ENCODE results near the gene ZNF765.
"Not testable (repeated sequence)": the region's sequence is repeated elsewhere in the genome, so short reads cannot be mapped to it uniquely, and the experiment has no call there.

The ZNF765 gene

DNA sequence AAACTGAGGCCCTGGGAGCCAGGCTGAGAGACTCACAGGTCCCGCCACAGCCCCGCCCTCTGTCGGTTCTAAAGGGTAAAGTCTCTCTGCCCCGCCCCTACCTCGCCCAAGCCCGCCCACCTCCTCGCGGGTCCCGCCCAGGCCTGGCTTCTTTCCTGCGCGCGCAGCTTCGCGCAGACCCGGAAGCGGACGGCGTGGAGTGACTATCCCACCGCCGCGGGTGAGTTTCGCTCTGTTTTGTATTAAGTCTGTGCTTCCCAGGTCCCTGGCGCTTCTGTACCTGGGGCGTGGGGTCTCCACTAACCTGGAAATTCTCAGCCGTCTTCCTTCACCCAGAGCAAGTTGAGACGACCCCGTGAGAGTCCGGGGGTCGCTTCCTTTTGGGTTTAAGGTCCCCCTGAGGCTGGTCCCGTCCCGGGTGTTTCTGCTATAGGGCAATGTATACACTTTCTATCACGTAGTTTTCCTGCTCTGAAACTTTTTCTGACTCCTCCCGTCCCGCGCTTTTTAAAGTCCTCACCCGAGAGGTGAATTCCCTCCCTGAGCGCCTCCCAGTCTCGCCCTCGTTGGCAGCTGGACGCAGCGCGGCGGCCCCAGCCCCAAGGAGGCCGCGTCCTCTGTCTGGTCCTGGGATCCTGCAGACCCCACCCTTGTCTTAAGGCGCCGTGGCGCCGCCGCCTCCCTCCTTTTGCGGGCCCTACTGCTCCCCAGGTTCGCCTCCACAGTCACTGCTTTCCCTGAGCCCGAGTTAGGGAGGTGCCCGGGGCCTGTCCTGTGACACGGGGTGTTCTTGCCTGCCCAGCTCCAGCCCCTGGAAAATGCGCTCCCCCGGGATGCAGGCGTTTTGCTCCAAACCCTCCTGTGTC, at the start of gene ZNF765:
Gene ZNF765 (plus strand): TSS at position 176 of the 866 bp plus-strand sequence. CDS start 2,867 bp downstream, outside the sequence.
- Histone ChIP-seq H3K36me3 (ENCODE audit: control insufficient read depth, insufficient read depth, low read length) (peaks cover 5% of the 10 kb centered on the region), H3K4me1 (ENCODE audit: control insufficient read depth, insufficient read depth, low read length) (peaks cover 5% of the 10 kb centered on the region), H3K27me3 (ENCODE audit: control insufficient read depth, insufficient read depth, low read length) (no peaks in the 10 kb centered on the region), H3K27ac (ENCODE audit: low read depth, low read length) (peak within 1 kb of the TSS; percentile 81), H3K4me3 (ENCODE audit: low read length) (peak within 1 kb of the TSS; percentile 89), H3K9ac (ENCODE audit: low read length) (peak within 1 kb of the TSS; percentile 70)

- Histone ChIP-seq H3K27me3 (ENCODE audit: control insufficient read depth, insufficient read depth, low read length) (no peaks in the 10 kb centered on the region), H3K9ac (ENCODE audit: low read length) (no peak overlapping the region), H3K36me3 (ENCODE audit: control insufficient read depth, insufficient read depth, low read length) (peaks cover 8% of the 10 kb centered on the region), H3K27ac (ENCODE audit: low read depth, low read length) (no peak overlapping the region), H3K4me3 (ENCODE audit: low read length) (no peak overlapping the region), H3K4me1 (ENCODE audit: control insufficient read depth, insufficient read depth, low read length) (no peaks in the 10 kb centered on the region)
Measured at GRCh38 chr19:53355739-53356138, 39.2 kb upstream of the ZNF765 start.

DNA sequence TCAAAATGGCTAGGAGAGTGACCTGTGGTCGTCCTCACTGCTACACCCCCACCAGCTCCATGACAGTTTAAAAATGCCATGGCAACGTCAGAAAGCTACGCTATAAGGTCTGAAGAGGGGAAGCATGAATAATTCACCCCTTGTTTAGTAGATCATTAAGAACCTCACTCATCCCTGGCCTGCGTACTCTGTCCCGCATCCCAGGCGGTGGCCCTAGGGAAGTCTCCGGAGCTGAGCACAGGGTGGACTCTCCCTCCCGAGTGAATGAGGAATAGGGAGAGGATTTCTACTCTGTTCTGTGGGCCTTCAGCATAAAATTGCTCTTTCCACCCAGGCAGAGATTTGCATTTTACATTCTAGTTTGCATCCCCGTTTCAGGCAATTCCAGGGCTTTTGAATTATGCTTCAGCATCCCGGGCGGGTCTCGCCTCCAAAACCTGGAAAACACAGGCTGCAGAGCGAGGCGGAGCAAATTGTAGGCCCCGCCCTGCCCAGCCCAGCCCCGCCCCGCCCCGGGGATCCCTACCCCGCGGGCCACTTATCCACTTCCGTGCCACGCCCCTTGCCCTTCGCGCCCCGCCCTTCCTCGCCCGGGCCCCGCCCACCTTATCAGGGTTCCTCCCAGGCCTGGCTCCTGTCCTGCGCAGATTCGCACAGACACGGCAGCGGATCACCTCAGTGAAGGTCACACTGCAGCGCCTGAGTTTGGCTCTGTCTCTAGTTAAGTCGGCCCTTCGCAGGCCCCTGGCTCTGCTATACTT, 36.9 kb upstream of the ZNF765 start:
- Histone ChIP-seq H3K9ac (ENCODE audit: low read length) (no peak overlapping the region), H3K4me1 (ENCODE audit: control insufficient read depth, insufficient read depth, low read length) (no peaks in the 10 kb centered on the region), H3K27me3 (ENCODE audit: control insufficient read depth, insufficient read depth, low read length) (no peaks in the 10 kb centered on the region), H3K4me3 (ENCODE audit: low read length) (no peak overlapping the region), H3K27ac (ENCODE audit: low read depth, low read length) (no peak overlapping the region), H3K36me3 (ENCODE audit: control insufficient read depth, insufficient read depth, low read length) (no peaks in the 10 kb centered on the region)

GRCh38 chr19:53360056-53360455, 34.9 kb upstream of the ZNF765 start:
- not testable (repeated sequence) for H3K4me3 ChIP-seq (ENCODE audit: low read length); H3K27me3 ChIP-seq (ENCODE audit: control insufficient read depth, insufficient read depth, low read length); H3K36me3 ChIP-seq (ENCODE audit: control insufficient read depth, insufficient read depth, low read length); H3K9ac ChIP-seq (ENCODE audit: low read length); H3K27ac ChIP-seq (ENCODE audit: low read depth, low read length); H3K4me1 ChIP-seq (ENCODE audit: control insufficient read depth, insufficient read depth, low read length)

DNA sequence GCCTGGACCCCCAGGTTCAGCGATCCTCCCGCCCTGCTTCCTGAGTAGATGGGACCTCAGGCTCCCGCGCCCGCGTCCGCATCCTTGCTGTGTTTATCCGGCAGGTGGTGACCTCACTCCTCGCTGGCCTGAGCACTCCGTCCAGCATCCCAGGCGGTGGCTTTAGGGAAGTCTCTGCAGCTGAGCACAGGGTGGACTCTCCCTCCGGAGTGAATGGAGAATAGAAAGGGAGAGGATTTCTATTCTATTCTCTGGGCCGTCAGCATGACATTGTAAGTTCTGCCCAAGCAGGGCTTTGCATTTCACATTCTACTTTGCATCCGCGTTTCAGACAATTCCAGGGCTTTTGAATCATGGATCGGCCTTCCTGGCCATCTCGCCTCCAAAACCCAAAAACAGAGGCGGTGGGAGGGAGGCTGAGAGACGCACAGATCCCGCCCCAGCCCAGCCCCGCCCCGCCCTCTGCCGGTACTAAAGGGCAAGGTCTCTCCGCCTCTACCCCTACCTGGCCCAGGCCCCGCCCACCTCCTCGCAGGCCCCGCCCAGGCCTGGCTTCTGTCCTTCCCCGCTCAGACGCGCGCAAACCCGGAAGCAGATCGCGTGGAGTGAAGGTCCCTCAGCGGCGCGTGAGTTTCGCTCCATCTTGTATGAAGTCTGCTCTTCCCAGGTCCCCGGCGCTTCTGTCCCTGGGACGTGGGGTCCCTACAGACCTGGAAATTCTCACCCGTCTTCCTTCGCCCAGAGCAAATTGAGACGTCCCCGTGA, 29.6 kb upstream of the ZNF765 start, which contains the start of gene ZNF525:
Gene ZNF525 (plus strand): TSS at position 572 of the 765 bp plus-strand sequence. CDS start 6,577 bp downstream, outside the sequence.
- no peaks in the 10 kb centered on the region for H3K27me3 ChIP-seq (ENCODE audit: control insufficient read depth, insufficient read depth, low read length)
- H3K27ac ChIP-seq (ENCODE audit: low read depth, low read length), result peak within 1 kb of the TSS; percentile 51
- no peak within 1 kb of the TSS for H3K9ac ChIP-seq (ENCODE audit: low read length)
- no peaks in the 10 kb centered on the region for H3K4me1 ChIP-seq (ENCODE audit: control insufficient read depth, insufficient read depth, low read length)
- H3K36me3 ChIP-seq (ENCODE audit: control insufficient read depth, insufficient read depth, low read length), result no peaks in the 10 kb centered on the region
- H3K4me3 ChIP-seq (ENCODE audit: low read length), result peak within 1 kb of the TSS; percentile 89

DNA sequence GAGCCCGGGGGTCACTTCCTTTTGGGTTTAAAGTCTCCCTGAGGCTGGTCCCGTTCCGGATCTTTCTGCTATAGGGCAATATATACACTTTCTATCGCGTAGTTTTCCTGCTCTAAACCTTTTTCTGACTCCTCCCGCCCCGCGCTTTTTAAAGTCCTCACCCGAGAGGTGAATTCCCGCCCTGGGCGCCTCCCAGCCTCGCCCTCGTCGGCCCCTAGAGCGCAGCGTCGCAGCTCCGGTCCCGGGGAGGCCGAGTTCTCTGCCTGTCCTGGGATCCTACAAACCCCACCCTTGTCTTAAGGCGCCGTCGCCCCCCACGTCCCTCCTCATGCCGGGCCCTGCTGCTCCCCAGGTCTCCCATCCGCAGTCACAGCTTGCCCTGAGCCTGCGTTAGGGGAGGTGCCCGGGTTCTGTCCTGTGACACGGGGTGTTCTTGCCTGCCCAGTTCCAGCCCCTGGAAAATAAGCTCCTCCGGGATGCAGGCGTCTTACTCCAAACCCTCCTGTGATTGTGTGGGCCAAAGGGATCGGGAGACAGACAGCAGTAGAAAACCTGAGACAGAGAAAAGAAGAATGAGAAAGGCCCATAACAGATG, 29.0 kb upstream of the ZNF765 start:
- Histone ChIP-seq H3K4me3 (ENCODE audit: low read length) (peak overlapping the region; percentile 89), H3K27me3 (ENCODE audit: control insufficient read depth, insufficient read depth, low read length) (no peaks in the 10 kb centered on the region), H3K27ac (ENCODE audit: low read depth, low read length) (peak overlapping the region; percentile 51), H3K4me1 (ENCODE audit: control insufficient read depth, insufficient read depth, low read length) (no peaks in the 10 kb centered on the region), H3K9ac (ENCODE audit: low read length) (no peak overlapping the region), H3K36me3 (ENCODE audit: control insufficient read depth, insufficient read depth, low read length) (peaks cover 3% of the 10 kb centered on the region)

- H3K4me1 ChIP-seq (ENCODE audit: control insufficient read depth, insufficient read depth, low read length), result no peaks in the 10 kb centered on the region
- H3K9ac ChIP-seq (ENCODE audit: low read length), result no peak overlapping the region
- no peak overlapping the region for H3K27ac ChIP-seq (ENCODE audit: low read depth, low read length)
- H3K4me3 ChIP-seq (ENCODE audit: low read length), result no peak overlapping the region
- no peaks in the 10 kb centered on the region for H3K27me3 ChIP-seq (ENCODE audit: control insufficient read depth, insufficient read depth, low read length)
- H3K36me3 ChIP-seq (ENCODE audit: control insufficient read depth, insufficient read depth, low read length), result peaks cover 16% of the 10 kb centered on the region
Measured at GRCh38 chr19:53372196-53372595, 22.8 kb upstream of the ZNF765 start.

GRCh38 chr19:53374288-53374687, 20.7 kb upstream of the ZNF765 start:
- no peaks in the 10 kb centered on the region for H3K27me3 ChIP-seq (ENCODE audit: control insufficient read depth, insufficient read depth, low read length)
- H3K36me3 ChIP-seq (ENCODE audit: control insufficient read depth, insufficient read depth, low read length), result peaks cover 16% of the 10 kb centered on the region
- H3K27ac ChIP-seq (ENCODE audit: low read depth, low read length), result no peak overlapping the region

GRCh38 chr19:53374743-53375142, 20.2 kb upstream of the ZNF765 start:
- Histone ChIP-seq H3K36me3 (ENCODE audit: control insufficient read depth, insufficient read depth, low read length) (peaks cover 16% of the 10 kb centered on the region), H3K4me3 (ENCODE audit: low read length) (no peak overlapping the region), H3K4me1 (ENCODE audit: control insufficient read depth, insufficient read depth, low read length) (no peaks in the 10 kb centered on the region), H3K27ac (ENCODE audit: low read depth, low read length) (no peak overlapping the region), H3K9ac (ENCODE audit: low read length) (no peak overlapping the region), H3K27me3 (ENCODE audit: control insufficient read depth, insufficient read depth, low read length) (no peaks in the 10 kb centered on the region)

More at GRCh38 chr19:53374288-53374687, 20.7 kb upstream of the ZNF765 start:
- no peaks in the 10 kb centered on the region for H3K4me1 ChIP-seq (ENCODE audit: control insufficient read depth, insufficient read depth, low read length)
- H3K4me3 ChIP-seq (ENCODE audit: low read length), result no peak overlapping the region
- no peak overlapping the region for H3K9ac ChIP-seq (ENCODE audit: low read length)

GRCh38 chr19:53381376-53381775, 13.6 kb upstream of the ZNF765 start:
- Histone ChIP-seq H3K36me3 (ENCODE audit: control insufficient read depth, insufficient read depth, low read length) (no peaks in the 10 kb centered on the region), H3K27me3 (ENCODE audit: control insufficient read depth, insufficient read depth, low read length) (no peaks in the 10 kb centered on the region), H3K9ac (ENCODE audit: low read length) (no peak overlapping the region), H3K4me1 (ENCODE audit: control insufficient read depth, insufficient read depth, low read length) (no peaks in the 10 kb centered on the region), H3K4me3 (ENCODE audit: low read length) (no peak overlapping the region), H3K27ac (ENCODE audit: low read depth, low read length) (no peak overlapping the region)

GRCh38 chr19:53388168-53388567, 6.8 kb upstream of the ZNF765 start:
- no peak overlapping the region for H3K4me3 ChIP-seq (ENCODE audit: low read length)
- H3K27ac ChIP-seq (ENCODE audit: low read depth, low read length), result no peak overlapping the region
- H3K36me3 ChIP-seq (ENCODE audit: control insufficient read depth, insufficient read depth, low read length), result no peaks in the 10 kb centered on the region
- H3K9ac ChIP-seq (ENCODE audit: low read length), result no peak overlapping the region
- no peaks in the 10 kb centered on the region for H3K27me3 ChIP-seq (ENCODE audit: control insufficient read depth, insufficient read depth, low read length)
- H3K4me1 ChIP-seq (ENCODE audit: control insufficient read depth, insufficient read depth, low read length), result no peaks in the 10 kb centered on the region

GRCh38 chr19:53388904-53389303, 6.0 kb upstream of the ZNF765 start:
- H3K27ac ChIP-seq (ENCODE audit: low read depth, low read length), result no peak overlapping the region
- H3K9ac ChIP-seq (ENCODE audit: low read length), result no peak overlapping the region

More at GRCh38 chr19:53388904-53389303, 6.0 kb upstream of the ZNF765 start:
- no peak overlapping the region for H3K4me3 ChIP-seq (ENCODE audit: low read length)
- no peaks in the 10 kb centered on the region for H3K36me3 ChIP-seq (ENCODE audit: control insufficient read depth, insufficient read depth, low read length)
- no peaks in the 10 kb centered on the region for H3K27me3 ChIP-seq (ENCODE audit: control insufficient read depth, insufficient read depth, low read length)
- H3K4me1 ChIP-seq (ENCODE audit: control insufficient read depth, insufficient read depth, low read length), result no peaks in the 10 kb centered on the region

All from rectal smooth muscle tissue (tissue), 1 donor.